HepG2 (cell line): ENCODE data around the gene ERMAP. TPM values are rescaled to one million over a fixed set of nuclear protein-coding genes. Genes with fewer than 3 reads are reported as not detected.

Source experiments
- CREM ChIP-seq, 2 experiments: sonication (generic) in 1 of 2; formaldehyde crosslinking in 1 of 2; IDR thresholded peaks; 2 replicates each; pipeline versions ENCODE4 v1.4.0 to v1.6.1; 2016 to 2020; ENCODE audit warnings: antibody characterized with exemption in 1 of 2, mild to moderate bottlenecking in 1 of 2, missing genetic modification reagents in 1 of 2
- CTCF ChIP-seq: sonication (generic); formaldehyde crosslinking; IDR thresholded peaks from 2 replicates; pipeline ENCODE4 v1.5.0; 2020; ENCODE audit warnings: mild to moderate bottlenecking, missing genetic modification reagents, moderate library complexity
- DMAP1 ChIP-seq: IDR thresholded peaks from 2 replicates; pipeline ENCODE4 v1.6.1; 2016
- HNRNPLL ChIP-seq: fragments of 200-400 bp; formaldehyde crosslinking; IDR thresholded peaks from 2 replicates; pipeline ENCODE4 v1.6.1; 2017; ENCODE audit warnings: mild to moderate bottlenecking, low read depth, low read length; ENCODE audit not compliant: poor library complexity, severe bottlenecking
- KAT7 ChIP-seq: IDR thresholded peaks from 2 replicates; pipeline ENCODE4 v1.6.1; 2018; ENCODE audit warnings: borderline replicate concordance, missing compliant biosample characterization
- MAF1 ChIP-seq: sonication (generic); formaldehyde crosslinking; IDR thresholded peaks from 2 replicates; pipeline ENCODE4 v1.5.0; 2020; ENCODE audit warnings: missing genetic modification reagents, borderline replicate concordance
- MED8 ChIP-seq: sonication (generic); formaldehyde crosslinking; IDR thresholded peaks from 2 replicates; pipeline ENCODE4 v1.8.1; 2023; ENCODE audit warnings: mild to moderate bottlenecking, missing genetic modification reagents; ENCODE audit not compliant: insufficient replicate concordance
- MIXL1 ChIP-seq: IDR thresholded peaks from 2 replicates; pipeline ENCODE4 v1.6.1; 2016
- NFYC ChIP-seq: IDR thresholded peaks from 2 replicates; pipeline ENCODE4 v1.6.1; 2016; ENCODE audit warnings: missing genetic modification reagents, missing compliant biosample characterization
- PAF1 ChIP-seq: IDR thresholded peaks from 2 replicates; pipeline ENCODE4 v1.6.1; 2016; ENCODE audit warnings: missing genetic modification reagents, missing compliant biosample characterization
- RAD21 ChIP-seq: fragments of 450-650 bp; formaldehyde crosslinking; IDR thresholded peaks from 2 replicates; pipeline ENCODE4 v1.5.0; 2020; ENCODE audit warnings: mild to moderate bottlenecking
- RNF219 ChIP-seq: sonication (generic); formaldehyde crosslinking; IDR thresholded peaks from 2 replicates; pipeline ENCODE4 v1.5.0; 2020; ENCODE audit warnings: mild to moderate bottlenecking, missing genetic modification reagents
- STAG1 ChIP-seq: sonication (generic); formaldehyde crosslinking; IDR thresholded peaks from 2 replicates; pipeline ENCODE4 v1.4.0; 2020; ENCODE audit warnings: missing genetic modification reagents
- SYNCRIP ChIP-seq: fragments of 200-400 bp; formaldehyde crosslinking; IDR thresholded peaks from 2 replicates; pipeline ENCODE4 v1.6.1; 2018; ENCODE audit warnings: mild to moderate bottlenecking, low read depth, low read length; ENCODE audit not compliant: insufficient read depth
- TBP ChIP-seq: sonication (generic); formaldehyde crosslinking; IDR thresholded peaks from 2 replicates; pipeline ENCODE4 v1.5.0; 2020; ENCODE audit warnings: missing genetic modification reagents
- ZBTB14 ChIP-seq: sonication (generic); formaldehyde crosslinking; IDR thresholded peaks from 2 replicates; pipeline ENCODE4 v1.4.0; 2020; ENCODE audit warnings: missing genetic modification reagents
- ZNF607 ChIP-seq: sonication (generic); formaldehyde crosslinking; IDR thresholded peaks from 2 replicates; pipeline ENCODE4 v1.5.1; 2020; ENCODE audit warnings: missing genetic modification reagents, mild to moderate bottlenecking, borderline replicate concordance
- polyA plus RNA-seq, 8 experiments: library from polyadenylated mRNA; depleted of rRNA in 3 of 8; stranded (reverse) in 7 of 8; unstranded in 1 of 8; fragments of >200 nt; fragmentation: Illumina TruSeq in 4 of 8; extraction: Trizol in 4 of 8; gene quantifications; 2 replicates each; pipeline versions ENCODE4 v1.2.1 to v1.2.3, GENCODE V29; 2011 to 2016; ENCODE audit warnings: low read depth in 4 of 8, missing spikeins in 1 of 8, mixed read lengths in 1 of 8; ENCODE audit not compliant: insufficient read depth in 1 of 8
- total RNA-seq, 5 experiments: library from RNA; depleted of rRNA; stranded (reverse); fragments of >200 nt; fragmentation: Illumina TruSeq; extraction: Trizol; gene quantifications; 2 replicates each; pipeline ENCODE4 v1.2.3, GENCODE V29; 2016; ENCODE audit warnings: low read depth in 1 of 5
- TF ChIP-seq, protein P1 (sequence below): sonication (generic); formaldehyde crosslinking; IDR thresholded peaks from 2 replicates; pipeline ENCODE4 v1.8.0; 2022; ENCODE audit warnings: mild to moderate bottlenecking, missing genetic modification reagents
- TF ChIP-seq, protein P2 (sequence below): sonication (generic); formaldehyde crosslinking; IDR thresholded peaks from 2 replicates; pipeline ENCODE4 v1.5.1; 2020; ENCODE audit warnings: mild to moderate bottlenecking, missing genetic modification reagents, moderate library complexity

The ERMAP gene
- total and polyA plus RNA-seq, 2 of the 13 experiments (the other 11 are each of a cell fraction or from before 2014, with no cell fraction given) = 2.2 to 4.4 TPM

DNA sequence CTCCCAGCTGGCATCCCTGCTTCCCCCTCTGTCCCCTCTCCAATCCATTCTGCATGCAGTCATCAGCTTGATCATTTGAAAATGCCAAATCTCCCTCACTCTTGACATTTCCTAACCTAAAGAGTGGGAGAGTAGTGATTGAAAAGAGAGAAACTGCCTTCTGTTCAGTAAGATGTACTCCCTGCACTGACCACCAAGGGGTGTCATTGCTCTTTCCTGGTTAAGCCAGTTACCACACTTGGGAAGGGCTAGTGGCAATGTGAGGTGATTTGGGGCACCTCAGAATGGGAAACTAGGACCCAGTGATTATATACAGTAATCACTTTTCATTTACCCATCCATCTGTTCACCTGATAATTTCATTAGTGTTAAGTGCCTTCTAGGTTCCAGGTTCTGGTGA is 39.1 kb upstream of the ERMAP start (continued):
- TF ChIP-seq, protein P1, sequence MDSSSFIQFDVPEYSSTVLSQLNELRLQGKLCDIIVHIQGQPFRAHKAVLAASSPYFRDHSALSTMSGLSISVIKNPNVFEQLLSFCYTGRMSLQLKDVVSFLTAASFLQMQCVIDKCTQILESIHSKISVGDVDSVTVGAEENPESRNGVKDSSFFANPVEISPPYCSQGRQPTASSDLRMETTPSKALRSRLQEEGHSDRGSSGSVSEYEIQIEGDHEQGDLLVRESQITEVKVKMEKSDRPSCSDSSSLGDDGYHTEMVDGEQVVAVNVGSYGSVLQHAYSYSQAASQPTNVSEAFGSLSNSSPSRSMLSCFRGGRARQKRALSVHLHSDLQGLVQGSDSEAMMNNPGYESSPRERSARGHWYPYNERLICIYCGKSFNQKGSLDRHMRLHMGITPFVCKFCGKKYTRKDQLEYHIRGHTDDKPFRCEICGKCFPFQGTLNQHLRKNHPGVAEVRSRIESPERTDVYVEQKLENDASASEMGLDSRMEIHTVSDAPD = no peak
- TF ChIP-seq CTCF (CRISPR knock-in tag) (peak; percentile 81), ZBTB14 (no peak), RAD21 (CRISPR knock-in tag) (peak; percentile 77), NFYC (CRISPR knock-in tag) (no peak), KAT7 (CRISPR knock-in tag) (no peak), HNRNPLL (no peak), STAG1 (CRISPR knock-in tag) (peak; percentile 86), ZNF607 (no peak), MIXL1 (CRISPR knock-in tag) (no peak), MAF1 (no peak), DMAP1 (CRISPR knock-in tag) (no peak), RNF219 (CRISPR knock-in tag) (no peak), MED8 (no peak), TBP (CRISPR knock-in tag) (no peak), CREM (IDR thresholded peaks at IDR 0.05) (no peak), CREM (CRISPR knock-in tag; IDR thresholded peaks at IDR 0.05) (no peak), PAF1 (CRISPR knock-in tag) (no peak), SYNCRIP (no peak)
- TF ChIP-seq, protein P2, sequence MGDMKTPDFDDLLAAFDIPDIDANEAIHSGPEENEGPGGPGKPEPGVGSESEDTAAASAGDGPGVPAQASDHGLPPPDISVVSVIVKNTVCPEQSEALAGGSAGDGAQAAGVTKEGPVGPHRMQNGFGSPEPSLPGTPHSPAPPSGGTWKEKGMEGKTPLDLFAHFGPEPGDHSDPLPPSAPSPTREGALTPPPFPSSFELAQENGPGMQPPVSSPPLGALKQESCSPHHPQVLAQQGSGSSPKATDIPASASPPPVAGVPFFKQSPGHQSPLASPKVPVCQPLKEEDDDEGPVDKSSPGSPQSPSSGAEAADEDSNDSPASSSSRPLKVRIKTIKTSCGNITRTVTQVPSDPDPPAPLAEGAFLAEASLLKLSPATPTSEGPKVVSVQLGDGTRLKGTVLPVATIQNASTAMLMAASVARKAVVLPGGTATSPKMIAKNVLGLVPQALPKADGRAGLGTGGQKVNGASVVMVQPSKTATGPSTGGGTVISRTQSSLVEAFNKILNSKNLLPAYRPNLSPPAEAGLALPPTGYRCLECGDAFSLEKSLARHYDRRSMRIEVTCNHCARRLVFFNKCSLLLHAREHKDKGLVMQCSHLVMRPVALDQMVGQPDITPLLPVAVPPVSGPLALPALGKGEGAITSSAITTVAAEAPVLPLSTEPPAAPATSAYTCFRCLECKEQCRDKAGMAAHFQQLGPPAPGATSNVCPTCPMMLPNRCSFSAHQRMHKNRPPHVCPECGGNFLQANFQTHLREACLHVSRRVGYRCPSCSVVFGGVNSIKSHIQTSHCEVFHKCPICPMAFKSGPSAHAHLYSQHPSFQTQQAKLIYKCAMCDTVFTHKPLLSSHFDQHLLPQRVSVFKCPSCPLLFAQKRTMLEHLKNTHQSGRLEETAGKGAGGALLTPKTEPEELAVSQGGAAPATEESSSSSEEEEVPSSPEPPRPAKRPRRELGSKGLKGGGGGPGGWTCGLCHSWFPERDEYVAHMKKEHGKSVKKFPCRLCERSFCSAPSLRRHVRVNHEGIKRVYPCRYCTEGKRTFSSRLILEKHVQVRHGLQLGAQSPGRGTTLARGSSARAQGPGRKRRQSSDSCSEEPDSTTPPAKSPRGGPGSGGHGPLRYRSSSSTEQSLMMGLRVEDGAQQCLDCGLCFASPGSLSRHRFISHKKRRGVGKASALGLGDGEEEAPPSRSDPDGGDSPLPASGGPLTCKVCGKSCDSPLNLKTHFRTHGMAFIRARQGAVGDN (CRISPR knock-in tag) = no peak
